ENCODE data around the gene SPATA20.

Gene SPATA20

DNA sequence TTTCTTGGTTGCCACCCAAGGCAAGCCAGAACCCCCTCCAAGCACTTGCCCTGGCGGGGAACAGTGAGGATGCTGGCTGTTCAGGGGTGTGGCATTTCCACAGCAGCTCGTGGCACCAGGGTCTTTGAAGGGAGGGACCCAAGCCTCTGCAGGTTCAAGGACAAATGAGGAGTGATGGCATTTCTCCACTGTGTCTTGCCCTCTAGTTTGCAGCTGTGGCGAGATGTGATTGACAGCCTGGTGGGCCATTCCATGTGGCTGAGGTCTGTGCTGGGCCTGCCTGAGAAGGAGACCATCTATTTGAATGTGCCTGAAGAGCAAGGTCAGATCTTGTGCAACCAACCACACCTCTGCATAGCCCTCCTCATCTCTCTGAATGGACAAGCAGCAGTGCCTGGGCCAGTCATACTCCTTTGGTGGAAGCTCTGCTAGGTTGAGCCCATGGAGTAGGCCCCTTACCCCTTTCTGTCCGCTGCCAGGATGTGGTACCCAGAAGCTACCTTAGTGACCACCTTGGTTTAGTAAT lies 19.0 kb upstream of the SPATA20 start:
- Histone ChIP-seq H3K27ac (ENCODE audit: low read length) (no peak overlapping the region), H2AFZ (ENCODE audit: low read depth, low read length) (no peak overlapping the region), H3K9me3 (ENCODE audit: insufficient read depth, low read length) (no peaks in the 10 kb centered on the region), H3K4me1 (ENCODE audit: low read length) (no peaks in the 10 kb centered on the region), H3K27me3 (ENCODE audit: low read depth, low read length) (peaks cover 25% of the 10 kb centered on the region), H3K79me2 (ENCODE audit: low read length) (no peaks in the 10 kb centered on the region), H3K36me3 (replicated peaks; ENCODE audit: low read depth, low read length) (no peaks in the 10 kb centered on the region), H4K20me1 (ENCODE audit: insufficient read depth, low read length) (no peaks in the 10 kb centered on the region), H3K4me2 (ENCODE audit: low read length) (no peak overlapping the region), H3K4me3 (ENCODE audit: low read length) (no peak overlapping the region), H3K9ac (ENCODE audit: low read length) (no peak overlapping the region)
- TF ChIP-seq EZH2phosphoT487 (IDR thresholded peaks at IDR 0.05; ENCODE audit: low read depth), result no peak
- TF ChIP-seq, protein P1, sequence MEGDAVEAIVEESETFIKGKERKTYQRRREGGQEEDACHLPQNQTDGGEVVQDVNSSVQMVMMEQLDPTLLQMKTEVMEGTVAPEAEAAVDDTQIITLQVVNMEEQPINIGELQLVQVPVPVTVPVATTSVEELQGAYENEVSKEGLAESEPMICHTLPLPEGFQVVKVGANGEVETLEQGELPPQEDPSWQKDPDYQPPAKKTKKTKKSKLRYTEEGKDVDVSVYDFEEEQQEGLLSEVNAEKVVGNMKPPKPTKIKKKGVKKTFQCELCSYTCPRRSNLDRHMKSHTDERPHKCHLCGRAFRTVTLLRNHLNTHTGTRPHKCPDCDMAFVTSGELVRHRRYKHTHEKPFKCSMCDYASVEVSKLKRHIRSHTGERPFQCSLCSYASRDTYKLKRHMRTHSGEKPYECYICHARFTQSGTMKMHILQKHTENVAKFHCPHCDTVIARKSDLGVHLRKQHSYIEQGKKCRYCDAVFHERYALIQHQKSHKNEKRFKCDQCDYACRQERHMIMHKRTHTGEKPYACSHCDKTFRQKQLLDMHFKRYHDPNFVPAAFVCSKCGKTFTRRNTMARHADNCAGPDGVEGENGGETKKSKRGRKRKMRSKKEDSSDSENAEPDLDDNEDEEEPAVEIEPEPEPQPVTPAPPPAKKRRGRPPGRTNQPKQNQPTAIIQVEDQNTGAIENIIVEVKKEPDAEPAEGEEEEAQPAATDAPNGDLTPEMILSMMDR (IDR thresholded peaks at IDR 0.05; ENCODE audit: low read depth, low read length), result no peak

DNA sequence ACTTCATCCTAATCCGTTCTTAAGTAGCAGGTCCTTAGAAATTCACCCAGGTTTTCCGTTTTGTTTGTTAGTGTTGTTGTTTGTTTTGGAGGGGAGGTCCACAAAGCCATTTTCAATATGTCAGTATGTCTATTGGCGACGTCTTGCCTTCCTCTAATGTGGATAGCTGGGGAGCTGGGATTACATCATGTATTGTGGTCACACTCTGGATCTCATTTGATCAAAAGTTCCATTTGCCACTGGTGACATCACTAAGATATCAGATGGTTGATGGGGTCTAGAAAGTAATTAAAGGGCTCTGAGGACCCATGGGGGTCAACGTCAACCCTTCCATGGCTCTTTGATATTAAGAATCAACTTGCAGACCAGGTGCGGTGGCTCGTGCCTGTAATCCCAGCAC lies 17.1 kb upstream of the SPATA20 start:
- TF ChIP-seq EZH2phosphoT487 (IDR thresholded peaks at IDR 0.05; ENCODE audit: low read depth), result no peak
- TF ChIP-seq, protein P1 (IDR thresholded peaks at IDR 0.05; ENCODE audit: low read depth, low read length), result no peak
- peaks cover 36% of the 10 kb centered on the region for H3K27me3 ChIP-seq (ENCODE audit: low read depth, low read length)
- no peak overlapping the region for H3K4me2 ChIP-seq (ENCODE audit: low read length)

DNA sequence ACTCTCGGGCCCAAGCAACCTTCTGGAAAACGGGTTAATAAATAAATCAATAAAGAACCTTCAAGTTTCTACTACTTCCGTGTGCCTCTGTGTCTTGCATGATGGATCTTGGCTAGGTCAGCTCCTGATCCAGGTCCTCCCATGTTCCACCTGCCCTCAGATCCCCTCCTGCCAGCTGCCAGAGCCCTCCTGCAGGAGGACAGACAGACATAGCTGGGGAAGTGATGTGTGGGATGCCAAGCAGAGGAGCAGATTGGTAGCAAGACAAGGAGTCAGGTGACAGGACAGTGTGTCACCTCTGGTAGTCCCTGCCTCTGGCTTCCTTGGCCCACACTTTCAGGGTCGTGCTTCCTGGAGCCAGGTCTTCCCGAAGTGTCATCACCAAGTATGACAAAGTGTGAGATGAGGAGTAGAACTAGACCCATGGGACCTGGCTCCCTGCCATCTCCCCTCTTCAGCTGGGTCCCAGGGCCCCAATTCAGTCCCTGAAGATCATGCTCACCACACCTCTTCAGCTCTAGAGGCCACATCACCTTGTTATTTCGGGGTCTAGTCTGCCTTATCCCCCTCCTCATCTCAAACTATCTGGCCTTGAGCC lies 15.4 kb upstream of the SPATA20 start:
- no peaks in the 10 kb centered on the region for H3K79me2 ChIP-seq (ENCODE audit: low read length)
- H3K4me1 ChIP-seq (ENCODE audit: low read length), result no peaks in the 10 kb centered on the region
- no peak overlapping the region for H3K4me3 ChIP-seq (ENCODE audit: low read length)
- TF ChIP-seq, protein P1 (IDR thresholded peaks at IDR 0.05; ENCODE audit: low read depth, low read length), result no peak
- TF ChIP-seq EZH2phosphoT487 (IDR thresholded peaks at IDR 0.05; ENCODE audit: low read depth), result no peak
- H4K20me1 ChIP-seq (ENCODE audit: insufficient read depth, low read length), result no peaks in the 10 kb centered on the region
- no peak overlapping the region for H3K9ac ChIP-seq (ENCODE audit: low read length)
- H3K27ac ChIP-seq (ENCODE audit: low read length), result no peak overlapping the region
- no peaks in the 10 kb centered on the region for H3K9me3 ChIP-seq (ENCODE audit: insufficient read depth, low read length)
- H3K4me2 ChIP-seq (ENCODE audit: low read length), result no peak overlapping the region
- H3K36me3 ChIP-seq (replicated peaks; ENCODE audit: low read depth, low read length), result no peaks in the 10 kb centered on the region
- no peak overlapping the region for H2AFZ ChIP-seq (ENCODE audit: low read depth, low read length)
- H3K27me3 ChIP-seq (ENCODE audit: low read depth, low read length), result peaks cover 36% of the 10 kb centered on the region

More for the DNA sequence above, 17.1 kb upstream of the SPATA20 start:
- no peak overlapping the region for H3K9ac ChIP-seq (ENCODE audit: low read length)
- no peaks in the 10 kb centered on the region for H3K4me1 ChIP-seq (ENCODE audit: low read length)
- no peaks in the 10 kb centered on the region for H4K20me1 ChIP-seq (ENCODE audit: insufficient read depth, low read length)
- no peak overlapping the region for H2AFZ ChIP-seq (ENCODE audit: low read depth, low read length)
- H3K79me2 ChIP-seq (ENCODE audit: low read length), result no peaks in the 10 kb centered on the region
- H3K4me3 ChIP-seq (ENCODE audit: low read length), result no peak overlapping the region
- no peak overlapping the region for H3K27ac ChIP-seq (ENCODE audit: low read length)
- H3K36me3 ChIP-seq (replicated peaks; ENCODE audit: low read depth, low read length), result no peaks in the 10 kb centered on the region
- no peaks in the 10 kb centered on the region for H3K9me3 ChIP-seq (ENCODE audit: insufficient read depth, low read length)

DNA sequence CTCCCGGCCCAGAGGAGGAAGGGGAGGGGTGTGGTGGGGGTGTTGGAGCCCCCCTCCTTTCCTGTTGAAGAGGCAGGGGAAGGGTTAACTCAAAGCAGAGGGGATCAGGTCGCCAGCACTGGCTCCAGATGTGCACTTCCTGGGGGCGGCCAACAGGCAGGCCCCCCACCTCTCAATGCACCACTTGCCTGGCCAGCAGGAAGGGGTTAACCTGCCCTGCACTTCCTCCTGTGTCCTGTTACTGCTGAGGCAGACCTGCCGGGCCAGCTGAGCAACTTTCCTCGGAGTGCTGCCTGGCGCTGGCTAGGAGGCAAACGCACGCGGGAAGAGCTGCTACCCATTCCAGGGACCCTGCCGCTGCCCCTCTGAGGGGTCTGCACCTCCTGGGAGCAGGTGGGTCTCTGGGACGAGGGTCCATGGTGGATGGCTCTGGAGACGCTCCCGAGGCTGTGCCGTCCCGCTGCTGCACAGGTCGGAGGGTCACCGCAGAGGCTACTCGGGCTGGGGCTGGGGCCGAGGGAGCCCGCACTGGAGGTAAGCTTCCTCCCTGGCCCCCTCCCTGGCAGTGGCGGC lies 14.4 kb upstream of the SPATA20 start, which contains the start of gene EPN3:
Gene EPN3 (plus strand): TSS at position 284 of the 573 bp plus-strand sequence. CDS start 3,822 bp downstream, outside the sequence.
- no peaks in the 10 kb centered on the region for H3K79me2 ChIP-seq (ENCODE audit: low read length)
- H3K36me3 ChIP-seq (replicated peaks; ENCODE audit: low read depth, low read length), result no peaks in the 10 kb centered on the region
- H3K27ac ChIP-seq (ENCODE audit: low read length), result no peak within 1 kb of the TSS
- no peak within 1 kb of the TSS for H3K4me3 ChIP-seq (ENCODE audit: low read length)
- H2AFZ ChIP-seq (ENCODE audit: low read depth, low read length), result no peak within 1 kb of the TSS
- no peak within 1 kb of the TSS for H3K4me2 ChIP-seq (ENCODE audit: low read length)
- peaks cover 36% of the 10 kb centered on the region for H3K27me3 ChIP-seq (ENCODE audit: low read depth, low read length)
- H3K9ac ChIP-seq (ENCODE audit: low read length), result no peak within 1 kb of the TSS
- H4K20me1 ChIP-seq (ENCODE audit: insufficient read depth, low read length), result no peaks in the 10 kb centered on the region
- H3K9me3 ChIP-seq (ENCODE audit: insufficient read depth, low read length), result no peaks in the 10 kb centered on the region
- TF ChIP-seq, protein P1 (IDR thresholded peaks at IDR 0.05; ENCODE audit: low read depth, low read length), result no peak
- TF ChIP-seq EZH2phosphoT487 (IDR thresholded peaks at IDR 0.05; ENCODE audit: low read depth), result no peak
- no peaks in the 10 kb centered on the region for H3K4me1 ChIP-seq (ENCODE audit: low read length)

Measured in OCI-LY3 (cell line).